ENCODE measurements around the gene ZC3H12D. TPM values are rescaled to one million over a fixed set of nuclear protein-coding genes. Genes with fewer than 3 reads are reported as not detected.

ZC3H12D gene
- total and polyA plus RNA-seq, 2 of the 8 experiments (the other 6 are each of a cell fraction or from before 2014, with no cell fraction given) = 0.05 to 0.07 TPM

Small RNAs within 50 kb of the gene (small RNA-seq; reads per million reads assigned to genes)
- not detected for gene RNU7-3P (ENCODE audit: insufficient read depth)

Other genes with a start within 250 kb of the ZC3H12D start
- 57.4 and 63.0 TPM in 2 replicates for gene TAB2, start 167.3 kb downstream of the ZC3H12D start, total RNA-seq (2021; fragmentation: NEBNext Ultra II Directional; extraction: Animal tissue kit (Norgen Biotek cat#: 25700))
- gene TAB2, start 167.3 kb downstream of the ZC3H12D start, polyA plus RNA-seq (2011; rRNA removed) = 26.2 and 40.4 TPM in 2 replicates
- 1.0 and 1.3 TPM in 2 replicates for gene SUMO4, start 84.8 kb downstream of the ZC3H12D start, total RNA-seq (2021; fragmentation: NEBNext Ultra II Directional; extraction: Animal tissue kit (Norgen Biotek cat#: 25700))
- 0.09 TPM in 1 of 2 replicates, not detected in the other for gene SUMO4, start 84.8 kb downstream of the ZC3H12D start, polyA plus RNA-seq (2011; rRNA removed)
- gene PPIL4, start 61.0 kb upstream of the ZC3H12D start, total RNA-seq (2021; fragmentation: NEBNext Ultra II Directional; extraction: Animal tissue kit (Norgen Biotek cat#: 25700)) = 33.2 TPM in 2 replicates
- 1.1 and 2.0 TPM in 2 replicates for gene PPIL4, start 61.0 kb upstream of the ZC3H12D start, polyA plus RNA-seq (2011; rRNA removed)
- gene GINM1, start 81.4 kb upstream of the ZC3H12D start, total RNA-seq (2021; fragmentation: NEBNext Ultra II Directional; extraction: Animal tissue kit (Norgen Biotek cat#: 25700)) = 21.6 and 24.0 TPM in 2 replicates
- gene GINM1, start 81.4 kb upstream of the ZC3H12D start, polyA plus RNA-seq (2011; rRNA removed) = 4.0 and 5.1 TPM in 2 replicates
- 19.1 and 20.3 TPM in 2 replicates for gene KATNA1, start 163.7 kb upstream of the ZC3H12D start, total RNA-seq (2021; fragmentation: NEBNext Ultra II Directional; extraction: Animal tissue kit (Norgen Biotek cat#: 25700))
- 7.3 and 7.6 TPM in 2 replicates for gene KATNA1, start 163.7 kb upstream of the ZC3H12D start, polyA plus RNA-seq (2011; rRNA removed)
- 20.3 and 21.7 TPM in 2 replicates for gene LATS1, start 233.1 kb upstream of the ZC3H12D start, total RNA-seq (2021; fragmentation: NEBNext Ultra II Directional; extraction: Animal tissue kit (Norgen Biotek cat#: 25700))
- gene LATS1, start 233.1 kb upstream of the ZC3H12D start, polyA plus RNA-seq (2011; rRNA removed) = 5.9 and 8.9 TPM in 2 replicates